Gastrocnemius medialis (tissue), 4 donors: ENCODE measurements around the gene REXO1. TPM values are rescaled to one million over a fixed set of nuclear protein-coding genes. Genes with fewer than 3 reads are reported as not detected.

ENCODE experiments used
- ATAC-seq, 2 donors: fragments of 150-250 bp; one replicate each; pipeline ENCODE4 v1.9.1; 2016
- DNase-seq, 2 donors: peaks; one replicate each; pipeline ENCODE4 v3.0.0-alpha.2; 2019
- H3K27ac ChIP-seq, 4 donors: fragments of 200-600 bp; sonication (generic); 1 replicate in 1 of 4; 2 replicates in 3 of 4; pipeline ENCODE4 v1.5.1; 2016 to 2018; ENCODE audit warnings: mild to moderate bottlenecking in 2 of 4, moderate library complexity in 1 of 4
- H3K27me3 ChIP-seq, 3 donors: fragments of 200-600 bp; sonication (generic) in 2 of 3; 1 replicate in 1 of 3; 2 replicates in 2 of 3; pipeline versions ENCODE4 v1.5.1 to v1.6.0; 2016 to 2019; ENCODE audit warnings: mild to moderate bottlenecking in 1 of 3, moderate library complexity in 1 of 3
- H3K36me3 ChIP-seq, 2 donors: fragments of 200-600 bp; sonication (generic) in 1 of 2; one replicate each; pipeline ENCODE4 v1.5.1; 2017 to 2018
- H3K4me1 ChIP-seq, 2 donors: fragments of 200-600 bp; sonication (generic) in 1 of 2; one replicate each; pipeline ENCODE4 v1.5.1; 2016 to 2017; ENCODE audit warnings: mild to moderate bottlenecking in 2 of 2
- H3K4me3 ChIP-seq, 4 donors: fragments of 200-600 bp; sonication (generic) in 3 of 4; 1 replicate in 1 of 4; 2 replicates in 3 of 4; pipeline ENCODE4 v1.5.1; 2016 to 2019; ENCODE audit warnings: mild to moderate bottlenecking in 2 of 4
- H3K9me3 ChIP-seq, 3 donors: fragments of 200-600 bp; sonication (generic) in 2 of 3; 1 replicate in 1 of 3; 2 replicates in 2 of 3; pipeline ENCODE4 v1.5.1; 2016 to 2019
- POLR2A ChIP-seq, 2 donors: fragments of 450-650 bp; IDR thresholded peaks; one replicate each; pipeline ENCODE4 v1.6.1; 2017; ENCODE audit warnings: antibody characterized with exemption in 2 of 2, mild to moderate bottlenecking in 2 of 2, moderate library complexity in 2 of 2
- in situ Hi-C, 4 donors: fragments of 200-750 bp; cut with MboI; loops; one replicate each; pipeline versions ENCODE4 v1.15.0 to v1.8.0; 2017; ENCODE audit warnings: low sequenced_read_pairs in 4 of 4
- intact Hi-C: fragments of 100-400 bp; cut with DNase I; formaldehyde crosslinking; loops from one replicate; pipeline ENCODE4 v1.15.1; 2023; ENCODE audit warnings: low total_unique reads
- total RNA-seq, 4 donors: library from RNA; depleted of rRNA; stranded (reverse); fragments of >200 nt; gene quantifications; one replicate each; pipeline versions ENCODE4 v1.1.0 to v1.2.3, GENCODE V29; 2016
- TF ChIP-seq, protein P1 (sequence below), 5 experiments: fragments of 450-650 bp in 3 of 5; fragments of 200-600 bp in 2 of 5; sonication (generic) in 2 of 5; IDR thresholded peaks in 4 of 5; conservative IDR thresholded peaks in 1 of 5; 1 replicate in 4 of 5; 2 replicates in 1 of 5; pipeline ENCODE4 v1.5.1; 2016 to 2019; ENCODE audit warnings: antibody characterized with exemption in 5 of 5, mild to moderate bottlenecking in 3 of 5, moderate library complexity in 3 of 5

REXO1 gene
- total RNA-seq, 4 donors from 2014 or later: 10.8 to 28.5 (median 20.5) TPM

DNA sequence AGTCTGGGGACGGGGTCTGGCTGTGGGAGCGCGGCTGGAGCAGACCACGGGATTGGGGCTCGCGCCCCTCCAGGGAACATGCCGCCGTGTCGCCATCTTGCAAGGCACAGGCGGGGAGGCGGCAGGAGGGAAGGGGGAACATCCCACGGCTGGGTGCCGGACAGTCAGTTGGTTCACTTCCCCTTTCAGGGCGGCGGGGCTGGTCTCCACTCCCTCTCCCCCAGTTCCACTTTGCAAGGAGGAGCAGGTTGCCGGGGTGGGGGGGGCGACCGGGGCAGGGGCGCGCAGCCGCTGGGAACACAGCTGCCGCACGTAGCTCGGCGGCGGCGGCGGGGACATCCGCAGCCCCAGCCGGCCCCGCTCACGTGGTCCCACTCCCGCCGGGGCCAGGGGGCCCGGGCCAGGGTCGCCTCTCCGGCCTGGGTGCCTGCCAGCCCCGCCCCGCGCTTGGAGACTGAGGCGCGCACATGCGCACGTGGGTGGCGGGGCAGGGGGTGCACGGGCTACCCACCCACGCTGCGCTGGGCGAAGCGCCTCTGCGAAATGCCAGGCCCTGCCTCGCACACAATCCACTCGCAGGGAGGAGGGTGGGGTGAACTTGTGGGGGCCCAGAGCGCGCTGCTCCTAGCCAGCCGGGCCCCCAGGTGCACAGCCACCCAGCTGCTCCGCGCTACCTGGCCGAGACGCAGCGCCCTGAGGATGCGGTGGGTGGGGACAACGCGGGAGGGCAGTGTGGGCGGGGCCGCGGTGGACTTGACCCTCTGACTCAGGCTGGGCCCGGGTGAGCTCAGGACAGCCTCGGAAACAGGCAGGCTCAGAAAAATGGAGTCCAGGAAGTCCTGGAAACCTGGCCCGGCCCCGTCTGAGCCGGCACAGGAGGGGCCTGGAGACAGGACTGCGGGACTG lies 8.7 kb upstream of the REXO1 start:
- intact Hi-C loops: no loop called here
- in situ Hi-C loops: no loop called here
- Histone ChIP-seq H3K9me3 (no peaks in the 10 kb centered on the region), H3K4me3 (peak overlapping the region; percentile 35 to 50 (median 46)), H3K27ac (peak overlapping the region; percentile 68 to 82 (median 76)), H3K36me3 (no peaks in the 10 kb centered on the region), H3K4me1 (peaks cover 16 to 28% of the 10 kb centered on the region in 2 donors), H3K27me3 (peaks cover 3 to 14% (median 6%) of the 10 kb centered on the region in 3 donors)
- DNase-seq (peak; percentile 53 to 56), ATAC-seq (peak; percentile 34 to 35)
- TF ChIP-seq, protein P1, sequence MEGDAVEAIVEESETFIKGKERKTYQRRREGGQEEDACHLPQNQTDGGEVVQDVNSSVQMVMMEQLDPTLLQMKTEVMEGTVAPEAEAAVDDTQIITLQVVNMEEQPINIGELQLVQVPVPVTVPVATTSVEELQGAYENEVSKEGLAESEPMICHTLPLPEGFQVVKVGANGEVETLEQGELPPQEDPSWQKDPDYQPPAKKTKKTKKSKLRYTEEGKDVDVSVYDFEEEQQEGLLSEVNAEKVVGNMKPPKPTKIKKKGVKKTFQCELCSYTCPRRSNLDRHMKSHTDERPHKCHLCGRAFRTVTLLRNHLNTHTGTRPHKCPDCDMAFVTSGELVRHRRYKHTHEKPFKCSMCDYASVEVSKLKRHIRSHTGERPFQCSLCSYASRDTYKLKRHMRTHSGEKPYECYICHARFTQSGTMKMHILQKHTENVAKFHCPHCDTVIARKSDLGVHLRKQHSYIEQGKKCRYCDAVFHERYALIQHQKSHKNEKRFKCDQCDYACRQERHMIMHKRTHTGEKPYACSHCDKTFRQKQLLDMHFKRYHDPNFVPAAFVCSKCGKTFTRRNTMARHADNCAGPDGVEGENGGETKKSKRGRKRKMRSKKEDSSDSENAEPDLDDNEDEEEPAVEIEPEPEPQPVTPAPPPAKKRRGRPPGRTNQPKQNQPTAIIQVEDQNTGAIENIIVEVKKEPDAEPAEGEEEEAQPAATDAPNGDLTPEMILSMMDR (IDR thresholded peaks at IDR 0.05 in 4 of 5, conservative IDR thresholded peaks at IDR 0.05 in 1 of 5): no peak
- TF ChIP-seq POLR2A (IDR thresholded peaks at IDR 0.05): no peak

- DNase-seq (no peak), ATAC-seq (no peak)
- no peak for TF ChIP-seq POLR2A (IDR thresholded peaks at IDR 0.05)
- TF ChIP-seq, protein P1 (IDR thresholded peaks at IDR 0.05 in 4 of 5, conservative IDR thresholded peaks at IDR 0.05 in 1 of 5): no peak
- peaks cover 2 to 14% (median 3%) of the 10 kb centered on the region in 3 donors for H3K27me3 ChIP-seq
- peaks cover 16 to 26% of the 10 kb centered on the region in 2 donors for H3K4me1 ChIP-seq
- in situ Hi-C loops: no loop called here
- H3K9me3 ChIP-seq: no peaks in the 10 kb centered on the region
- H3K36me3 ChIP-seq: no peaks in the 10 kb centered on the region
- peak overlapping the region; percentile 68 to 82 (median 76) for H3K27ac ChIP-seq
- peak overlapping the region; percentile 35 to 50 (median 46) for H3K4me3 ChIP-seq
- intact Hi-C loops: no loop called here
These were observed 8.0 kb upstream of the REXO1 start for GRCh38 chr19:1856345-1856697.

DNA sequence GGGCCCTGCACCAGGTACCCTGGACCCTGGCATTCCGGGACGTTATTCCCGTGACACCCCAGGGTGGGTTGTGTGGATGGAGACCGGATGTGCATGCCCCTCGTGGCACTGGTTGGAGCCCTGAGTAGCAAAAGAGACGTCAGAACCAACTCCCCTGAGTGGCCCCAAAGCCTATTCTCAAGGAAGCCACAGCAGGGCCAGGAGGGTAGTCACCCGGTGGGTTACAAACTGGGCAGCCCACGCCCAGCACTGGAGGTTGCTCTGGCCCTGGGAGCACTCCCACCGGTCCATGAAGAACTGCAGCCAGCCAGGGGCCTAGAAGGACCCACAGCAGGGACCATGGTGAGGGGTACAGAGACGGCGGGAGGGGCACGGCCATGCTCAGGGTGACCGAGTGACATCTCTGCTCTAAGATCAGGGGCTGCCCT lies 7.6 kb upstream of the REXO1 start:
- H3K36me3 ChIP-seq: no peaks in the 10 kb centered on the region
- peaks cover 2 to 14% (median 3%) of the 10 kb centered on the region in 3 donors for H3K27me3 ChIP-seq
- H3K4me3 ChIP-seq: peak overlapping the region; percentile 35 to 50 (median 41)
- intact Hi-C loops: no loop called here
- TF ChIP-seq POLR2A (IDR thresholded peaks at IDR 0.05): no peak
- TF ChIP-seq, protein P1 (IDR thresholded peaks at IDR 0.05 in 4 of 5, conservative IDR thresholded peaks at IDR 0.05 in 1 of 5): no peak
- peaks cover 16 to 26% of the 10 kb centered on the region in 2 donors for H3K4me1 ChIP-seq
- DNase-seq: no peak
- no peak for ATAC-seq
- H3K27ac ChIP-seq: peak overlapping the region; percentile 68 to 82 (median 76)
- H3K9me3 ChIP-seq: no peaks in the 10 kb centered on the region
- in situ Hi-C loops: no loop called here

- intact Hi-C loops: no loop called here
- Histone ChIP-seq H3K36me3 (no peaks in the 10 kb centered on the region), H3K27me3 (peaks cover 2 to 14% (median 3%) of the 10 kb centered on the region in 3 donors), H3K4me3 (peak overlapping the region; percentile 35 to 50 (median 41)), H3K27ac (peak overlapping the region; percentile 68 to 82 (median 76)), H3K9me3 (no peaks in the 10 kb centered on the region), H3K4me1 (peaks cover 16 to 25% of the 10 kb centered on the region in 2 donors)
- TF ChIP-seq POLR2A (IDR thresholded peaks at IDR 0.05): peak; percentile 29 to 37
- TF ChIP-seq, protein P1 (IDR thresholded peaks at IDR 0.05 in 4 of 5, conservative IDR thresholded peaks at IDR 0.05 in 1 of 5): no peak
- peak; percentile 41 to 59 for ATAC-seq
- DNase-seq: peak; percentile 64 to 69
- in situ Hi-C loops: no loop called here
These were observed 7.0 kb upstream of the REXO1 start for GRCh38 chr19:1855040-1855827.
